H1 (cell line): ENCODE measurements around the gene PACSIN1. TPM values are rescaled to one million over a fixed set of nuclear protein-coding genes. Genes with fewer than 3 reads are reported as not detected.

Experiments used
- RFX5 ChIP-seq: IDR thresholded peaks from 2 replicates; pipeline ENCODE4 v1.6.1; 2011; ENCODE audit warnings: low read depth, low read length, improper control_type of control experiment, borderline replicate concordance
- polyA plus RNA-seq, 7 experiments: library from polyadenylated mRNA; depleted of rRNA in 3 of 7; stranded (reverse) in 5 of 7; unstranded in 2 of 7; fragments of >200 nt in 5 of 7; fragments of 200-250 nt in 2 of 7; gene quantifications; 1 replicate in 5 of 7; 2 replicates in 1 of 7; 4 replicates in 1 of 7; pipeline versions ENCODE4 v1.2.1 to v1.2.3, GENCODE V29; 2011 to 2013; ENCODE audit warnings: missing spikeins in 2 of 7, mixed read lengths in 2 of 7
- total RNA-seq: library from RNA; stranded (reverse); fragmentation: NEBNext Ultra II Directional; extraction: Animal tissue kit (Norgen Biotek cat#: 25700); gene quantifications from 2 replicates; pipeline ENCODE4 v1.2.1, GENCODE V29; 2021
- TF ChIP-seq, protein P1 (sequence below): IDR thresholded peaks from 2 replicates; pipeline ENCODE4 v1.6.1; 2012; ENCODE audit warnings: low read length, inconsistent platforms

PACSIN1 gene
- total and polyA plus RNA-seq, 2 of the 8 experiments (the other 6 are each of a cell fraction or from before 2014, with no cell fraction given) = 5.9 to 11.1 TPM

DNA sequence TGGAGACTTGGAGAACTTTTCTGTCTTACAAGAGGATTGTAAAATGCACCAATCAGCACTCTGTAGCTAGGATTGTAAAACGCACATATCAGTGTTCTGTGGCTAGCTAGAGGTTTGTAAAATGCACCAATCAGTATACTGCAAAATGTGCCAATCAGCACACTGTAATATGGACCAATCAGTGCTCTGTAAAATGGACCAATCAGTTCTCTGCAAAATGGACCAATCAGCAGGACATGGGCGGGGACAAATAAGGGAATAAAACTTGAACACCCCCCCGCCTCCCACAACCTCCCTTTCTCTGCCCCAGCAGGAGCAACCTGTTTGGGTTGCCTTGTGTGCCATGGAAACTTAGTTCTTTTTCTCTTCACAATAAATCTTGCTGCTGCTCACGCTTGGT lies 27.2 kb upstream of the PACSIN1 start (continued):
- TF ChIP-seq, protein P1, sequence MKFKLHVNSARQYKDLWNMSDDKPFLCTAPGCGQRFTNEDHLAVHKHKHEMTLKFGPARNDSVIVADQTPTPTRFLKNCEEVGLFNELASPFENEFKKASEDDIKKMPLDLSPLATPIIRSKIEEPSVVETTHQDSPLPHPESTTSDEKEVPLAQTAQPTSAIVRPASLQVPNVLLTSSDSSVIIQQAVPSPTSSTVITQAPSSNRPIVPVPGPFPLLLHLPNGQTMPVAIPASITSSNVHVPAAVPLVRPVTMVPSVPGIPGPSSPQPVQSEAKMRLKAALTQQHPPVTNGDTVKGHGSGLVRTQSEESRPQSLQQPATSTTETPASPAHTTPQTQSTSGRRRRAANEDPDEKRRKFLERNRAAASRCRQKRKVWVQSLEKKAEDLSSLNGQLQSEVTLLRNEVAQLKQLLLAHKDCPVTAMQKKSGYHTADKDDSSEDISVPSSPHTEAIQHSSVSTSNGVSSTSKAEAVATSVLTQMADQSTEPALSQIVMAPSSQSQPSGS = no peak
- no peak for TF ChIP-seq RFX5
